ENCODE results near the gene RAB28.

DNA sequence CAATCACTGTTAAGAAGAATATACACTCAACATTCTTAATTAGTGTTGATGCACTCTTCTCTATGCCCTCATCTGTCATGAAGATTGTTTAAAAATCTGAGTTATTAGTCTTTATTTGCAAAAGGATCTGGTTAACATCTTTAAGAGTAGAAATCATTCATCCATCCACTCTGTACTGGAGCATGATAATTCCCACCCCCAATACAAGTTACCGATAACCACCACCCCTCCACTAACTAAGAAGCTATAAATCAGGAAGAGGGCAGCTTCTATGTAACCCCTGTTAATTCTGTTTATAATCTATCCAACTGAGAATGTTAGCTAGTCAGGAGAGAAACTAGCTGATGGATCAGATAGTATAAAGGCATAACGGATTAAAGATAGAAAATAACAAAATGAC is 34.5 kb downstream of the RAB28 start:
- TF ChIP-seq ESRRG (CRISPR knock-in tag; IDR thresholded peaks at IDR 0.05) (no peak), POU6F1 (CRISPR knock-in tag; IDR thresholded peaks at IDR 0.05; ENCODE audit: borderline replicate concordance, low read depth) (no peak), PATZ1 (CRISPR knock-in tag; IDR thresholded peaks at IDR 0.05; ENCODE audit: borderline replicate concordance) (no peak), TOX (CRISPR knock-in tag; IDR thresholded peaks at IDR 0.05; ENCODE audit: borderline replicate concordance) (no peak), CREB5 (CRISPR knock-in tag; IDR thresholded peaks at IDR 0.05; ENCODE audit: low read depth) (no peak), ARNTL (CRISPR knock-in tag; IDR thresholded peaks at IDR 0.05; ENCODE audit: borderline replicate concordance, low read depth) (no peak), ZNF565 (CRISPR knock-in tag; conservative IDR thresholded peaks at IDR 0.05; ENCODE audit: low read depth) (no peak), SNAI2 (CRISPR knock-in tag; IDR thresholded peaks at IDR 0.05) (no peak), TCF4 (CRISPR knock-in tag; IDR thresholded peaks at IDR 0.05; ENCODE audit: borderline replicate concordance) (no peak), ZNF70 (CRISPR knock-in tag; IDR thresholded peaks at IDR 0.05) (no peak), ZFP3 (CRISPR knock-in tag; IDR thresholded peaks at IDR 0.05) (no peak), ISL1 (CRISPR knock-in tag; IDR thresholded peaks at IDR 0.05) (no peak), ZFP30 (CRISPR knock-in tag; IDR thresholded peaks at IDR 0.05) (no peak)
- TF ChIP-seq, protein P1, sequence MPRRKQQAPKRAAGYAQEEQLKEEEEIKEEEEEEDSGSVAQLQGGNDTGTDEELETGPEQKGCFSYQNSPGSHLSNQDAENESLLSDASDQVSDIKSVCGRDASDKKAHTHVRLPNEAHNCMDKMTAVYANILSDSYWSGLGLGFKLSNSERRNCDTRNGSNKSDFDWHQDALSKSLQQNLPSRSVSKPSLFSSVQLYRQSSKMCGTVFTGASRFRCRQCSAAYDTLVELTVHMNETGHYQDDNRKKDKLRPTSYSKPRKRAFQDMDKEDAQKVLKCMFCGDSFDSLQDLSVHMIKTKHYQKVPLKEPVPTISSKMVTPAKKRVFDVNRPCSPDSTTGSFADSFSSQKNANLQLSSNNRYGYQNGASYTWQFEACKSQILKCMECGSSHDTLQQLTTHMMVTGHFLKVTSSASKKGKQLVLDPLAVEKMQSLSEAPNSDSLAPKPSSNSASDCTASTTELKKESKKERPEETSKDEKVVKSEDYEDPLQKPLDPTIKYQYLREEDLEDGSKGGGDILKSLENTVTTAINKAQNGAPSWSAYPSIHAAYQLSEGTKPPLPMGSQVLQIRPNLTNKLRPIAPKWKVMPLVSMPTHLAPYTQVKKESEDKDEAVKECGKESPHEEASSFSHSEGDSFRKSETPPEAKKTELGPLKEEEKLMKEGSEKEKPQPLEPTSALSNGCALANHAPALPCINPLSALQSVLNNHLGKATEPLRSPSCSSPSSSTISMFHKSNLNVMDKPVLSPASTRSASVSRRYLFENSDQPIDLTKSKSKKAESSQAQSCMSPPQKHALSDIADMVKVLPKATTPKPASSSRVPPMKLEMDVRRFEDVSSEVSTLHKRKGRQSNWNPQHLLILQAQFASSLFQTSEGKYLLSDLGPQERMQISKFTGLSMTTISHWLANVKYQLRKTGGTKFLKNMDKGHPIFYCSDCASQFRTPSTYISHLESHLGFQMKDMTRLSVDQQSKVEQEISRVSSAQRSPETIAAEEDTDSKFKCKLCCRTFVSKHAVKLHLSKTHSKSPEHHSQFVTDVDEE (CRISPR knock-in tag; IDR thresholded peaks at IDR 0.05), result no peak
